ENCODE results near the gene OAS2.
"Not testable (repeated sequence)": the region's sequence is repeated elsewhere in the genome, so short reads cannot be mapped to it uniquely, and the experiment has no call there.

The OAS2 gene

DNA sequence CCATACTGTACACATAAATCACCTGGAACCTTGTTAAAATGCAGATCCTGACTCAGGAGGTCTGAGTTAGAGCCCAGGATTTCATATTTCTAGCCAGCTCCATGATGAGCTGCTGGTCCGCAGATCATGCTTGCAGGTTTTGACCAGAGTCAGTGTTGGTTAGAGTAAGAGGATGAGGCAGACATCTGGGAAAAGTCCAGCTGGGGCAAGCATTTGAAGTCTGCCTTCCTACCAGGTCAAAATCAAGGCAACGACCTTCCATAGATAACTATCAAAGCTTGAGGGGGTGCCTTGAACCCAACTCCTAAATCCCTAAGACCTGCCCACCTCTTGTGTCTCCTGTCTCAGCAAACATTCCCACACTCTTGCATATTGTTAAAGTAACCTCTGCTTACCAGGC is 9.2 kb downstream of the OAS2 start:
- no peak for DNase-seq

DNA sequence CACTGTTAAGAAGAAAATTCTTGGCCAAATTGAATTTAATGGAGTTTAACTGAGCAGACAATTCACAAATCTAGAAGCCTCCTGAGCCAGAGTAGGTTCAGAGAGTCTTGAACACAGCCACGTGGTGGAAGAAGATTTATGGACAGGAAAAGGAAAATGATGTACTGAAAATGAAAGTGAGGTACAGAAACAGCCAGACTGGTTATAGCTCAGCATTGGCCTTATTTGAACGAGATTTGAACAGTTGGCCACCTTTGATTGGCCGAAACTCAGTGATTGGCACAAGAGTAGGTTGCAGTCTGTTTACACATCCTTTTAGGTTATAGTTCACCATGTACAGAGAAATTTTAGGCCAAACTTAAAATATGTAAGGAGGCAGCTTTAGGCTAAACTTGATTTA is 9.9 kb downstream of the OAS2 start:
- no peak for DNase-seq

DNA sequence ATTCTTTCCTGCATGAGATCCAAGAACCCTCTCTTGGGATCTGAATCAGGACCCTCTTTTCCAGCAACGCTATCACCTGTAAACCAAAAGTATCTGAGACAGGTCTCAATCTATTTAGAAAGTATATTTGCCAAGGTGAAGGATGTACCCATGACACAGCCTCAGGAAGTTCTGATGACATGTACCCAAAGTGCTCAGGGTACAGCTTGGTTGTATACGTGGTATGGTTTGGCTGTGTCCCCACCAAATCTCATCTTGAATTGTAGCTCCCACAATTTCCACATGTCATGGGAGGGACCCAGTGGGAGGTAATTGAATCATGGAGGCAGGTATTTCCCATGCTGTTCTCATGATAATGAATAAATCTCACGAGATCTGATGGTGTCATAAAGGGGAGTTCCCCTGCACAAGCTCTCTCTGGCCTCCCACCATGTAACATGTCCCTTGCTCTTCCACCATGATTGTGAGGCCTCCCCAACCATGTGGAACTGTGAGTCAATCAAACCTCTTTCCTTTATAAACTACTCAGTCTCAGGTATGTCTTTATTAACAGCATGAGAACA is 10.6 kb downstream of the OAS2 start:
- not testable (repeated sequence) for DNase-seq

DNA sequence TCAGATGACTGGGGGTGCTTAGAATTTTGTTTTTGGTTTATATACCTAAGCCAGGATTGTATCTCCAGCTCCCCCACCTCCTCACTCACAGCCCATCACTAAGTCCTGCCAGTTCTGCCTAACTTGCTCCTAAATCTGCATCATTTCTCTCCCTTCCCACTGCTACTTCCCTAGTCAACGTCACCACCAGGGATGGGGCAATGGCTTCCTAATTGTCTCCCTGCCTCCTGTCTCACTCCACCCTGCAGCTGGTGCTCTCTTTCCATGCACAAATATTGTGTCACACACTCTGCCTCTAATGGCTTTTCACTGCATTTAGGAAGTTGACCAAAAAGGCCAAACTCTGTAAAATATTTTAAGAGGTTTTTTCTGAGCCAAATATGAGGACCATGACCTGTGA is 11.5 kb downstream of the OAS2 start:
- no peak for DNase-seq

DNA sequence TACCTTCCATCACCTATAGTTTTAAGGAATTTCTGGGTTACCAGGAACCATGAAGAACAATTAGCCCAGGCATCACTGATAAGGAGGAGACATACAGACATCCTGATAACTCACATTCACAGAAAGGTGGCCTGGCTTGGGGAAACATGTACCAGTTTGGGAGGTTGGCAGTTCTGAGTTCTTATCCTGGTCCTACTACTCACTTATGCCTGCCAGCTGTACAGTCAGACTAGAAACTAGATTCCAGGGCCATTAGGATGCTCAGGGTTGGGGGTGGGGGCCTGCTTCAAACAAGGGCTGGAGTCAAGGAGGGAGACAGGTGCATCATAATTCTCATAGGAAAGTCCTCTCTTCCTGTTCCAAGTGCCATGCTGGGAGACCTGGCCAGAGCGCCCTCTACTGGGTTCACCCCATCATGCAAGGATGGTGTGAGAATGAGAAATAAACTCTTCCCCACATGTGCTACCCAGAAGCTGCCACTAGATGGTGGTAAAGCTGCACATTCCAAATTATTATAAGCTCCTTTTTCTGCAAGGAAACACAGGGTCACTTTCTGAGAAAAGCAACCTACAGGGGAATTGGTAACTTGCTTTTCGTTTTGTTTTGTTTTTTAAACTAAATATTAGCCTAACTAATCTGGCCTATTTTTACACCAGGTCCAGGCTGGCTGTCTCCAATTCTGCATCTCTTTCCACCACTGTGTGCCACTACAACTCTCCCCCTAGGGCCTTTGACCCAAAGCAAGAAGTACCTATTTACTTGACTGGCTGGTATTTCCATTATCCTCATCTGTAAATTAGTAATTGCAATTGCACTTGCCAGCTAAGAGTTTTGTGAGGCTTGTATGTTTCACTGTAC is 14.5 kb downstream of the OAS2 start:
- no peak for DNase-seq

DNA sequence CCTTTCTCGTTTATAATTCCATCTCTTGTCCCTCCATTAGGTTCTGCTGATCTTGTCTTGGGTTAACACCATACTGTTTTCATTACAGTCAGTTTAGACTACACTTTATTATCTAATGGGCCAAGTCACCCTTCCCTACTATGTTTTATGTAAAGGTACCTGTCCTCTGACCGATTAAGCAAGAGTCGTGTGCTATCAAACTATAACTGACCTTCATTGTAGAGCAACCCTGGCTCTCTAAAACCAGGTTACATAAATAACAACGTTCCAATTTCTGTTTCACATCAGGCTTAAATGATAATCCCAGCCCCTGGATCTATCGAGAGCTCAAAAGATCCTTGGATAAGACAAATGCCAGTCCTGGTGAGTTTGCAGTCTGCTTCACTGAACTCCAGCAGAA is 16.7 kb downstream of the OAS2 start:
- no peak for DNase-seq

DNA sequence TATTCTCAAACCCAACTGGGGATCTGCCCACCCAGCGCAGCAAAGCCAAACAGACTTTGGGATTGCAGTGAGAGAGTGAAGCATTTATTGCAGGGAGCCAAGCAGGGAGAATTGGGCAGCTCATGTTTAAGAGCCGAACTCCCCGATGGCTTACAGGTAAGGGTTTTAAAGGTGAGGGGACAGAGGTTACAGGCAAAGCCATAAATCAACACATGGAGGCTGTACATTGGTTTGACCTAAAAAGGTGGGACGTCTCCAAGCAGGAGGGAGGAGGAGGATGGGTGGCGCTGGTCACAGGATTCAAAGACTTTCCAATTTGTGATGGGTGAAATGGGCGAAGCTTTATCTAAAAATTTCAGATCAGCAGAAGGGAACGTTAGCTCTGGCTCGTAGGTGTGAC is 18.2 kb downstream of the OAS2 start:
- no peak for DNase-seq

DNA sequence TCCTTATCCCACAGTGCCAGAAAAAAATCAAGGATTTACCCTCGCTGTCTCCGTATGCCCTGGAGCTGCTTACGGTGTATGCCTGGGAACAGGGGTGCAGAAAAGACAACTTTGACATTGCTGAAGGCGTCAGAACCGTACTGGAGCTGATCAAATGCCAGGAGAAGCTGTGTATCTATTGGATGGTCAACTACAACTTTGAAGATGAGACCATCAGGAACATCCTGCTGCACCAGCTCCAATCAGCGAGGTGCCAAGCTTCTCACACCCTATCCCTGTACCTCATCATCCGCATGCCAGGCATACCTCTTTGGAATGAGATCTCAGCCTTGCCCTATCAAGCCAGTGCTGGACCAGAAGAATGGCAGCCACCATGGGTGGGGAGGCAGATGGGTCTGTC is 19.2 kb downstream of the OAS2 start:
- DNase-seq, result no peak

DNA sequence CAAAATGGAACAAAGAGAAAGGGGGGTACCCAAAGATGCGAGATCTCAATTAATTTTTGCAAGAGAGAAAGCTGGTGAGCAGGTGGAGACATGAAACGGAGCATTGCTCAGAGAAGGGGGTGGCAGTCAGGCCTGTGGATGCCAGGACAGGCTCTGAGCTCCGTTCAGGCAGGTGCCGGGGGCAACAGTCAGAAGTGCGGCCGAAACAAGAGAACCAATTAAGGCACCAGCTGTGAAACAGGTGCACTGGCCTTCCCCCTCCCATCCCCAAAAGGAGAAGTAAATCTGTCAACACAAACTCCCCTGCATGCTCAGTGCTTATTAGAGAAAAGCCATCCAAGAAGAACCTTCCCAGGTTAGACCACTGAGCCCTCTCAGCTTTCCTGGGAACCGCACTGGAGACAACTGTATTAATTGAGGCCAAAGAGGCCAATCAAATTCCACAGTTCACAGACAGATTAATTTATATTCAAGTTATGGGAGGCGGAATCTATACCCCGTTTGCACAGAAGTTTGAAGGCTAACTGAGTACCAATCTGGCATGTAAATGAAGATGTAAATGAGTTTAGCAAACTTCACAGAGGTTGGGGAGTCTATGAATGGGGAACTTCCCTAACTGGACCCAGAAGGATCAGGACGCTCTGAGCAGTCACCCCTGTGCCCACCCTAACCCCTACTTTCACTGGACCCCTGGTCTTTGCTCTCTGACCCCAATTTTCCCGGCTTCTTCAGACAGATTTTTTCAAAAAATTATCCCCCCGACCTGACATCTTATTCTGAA is 20.9 kb downstream of the OAS2 start:
- peak; percentile 24 for DNase-seq

DNA sequence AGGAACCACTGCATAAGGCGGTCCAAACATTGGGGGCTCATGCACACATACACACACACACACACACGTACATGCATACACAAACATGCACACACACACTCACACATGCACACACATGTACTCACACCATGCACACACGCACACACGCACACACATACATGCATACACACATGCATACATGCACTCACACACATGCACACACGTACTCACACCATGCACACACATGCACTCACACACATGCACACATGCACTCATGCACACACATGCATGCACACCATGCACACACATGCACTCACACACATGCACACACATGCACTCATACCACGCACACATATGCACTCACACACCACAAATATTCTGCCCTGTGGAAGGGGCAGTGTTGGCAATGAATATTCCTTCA is 22.1 kb downstream of the OAS2 start:
- no peak for DNase-seq

DNA sequence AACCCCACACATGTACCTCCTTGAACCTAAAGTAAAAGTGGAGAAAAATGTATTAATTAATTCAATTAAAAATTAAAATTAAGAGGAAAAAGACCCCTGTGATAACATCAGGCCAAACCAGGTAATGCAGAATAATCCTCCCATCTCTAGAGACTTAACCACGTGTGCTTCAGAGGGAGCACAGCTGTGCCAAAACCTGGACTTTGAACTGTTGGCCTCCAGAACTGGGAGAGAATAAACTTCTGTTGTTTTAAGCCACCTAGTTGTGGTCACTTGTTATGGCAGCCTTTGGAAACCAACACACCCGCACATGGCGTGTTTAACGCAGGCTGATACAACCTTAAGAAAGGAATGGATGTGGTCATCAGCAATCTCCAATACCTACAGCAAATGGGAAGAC is 23.8 kb downstream of the OAS2 start:
- DNase-seq, result no peak

DNA sequence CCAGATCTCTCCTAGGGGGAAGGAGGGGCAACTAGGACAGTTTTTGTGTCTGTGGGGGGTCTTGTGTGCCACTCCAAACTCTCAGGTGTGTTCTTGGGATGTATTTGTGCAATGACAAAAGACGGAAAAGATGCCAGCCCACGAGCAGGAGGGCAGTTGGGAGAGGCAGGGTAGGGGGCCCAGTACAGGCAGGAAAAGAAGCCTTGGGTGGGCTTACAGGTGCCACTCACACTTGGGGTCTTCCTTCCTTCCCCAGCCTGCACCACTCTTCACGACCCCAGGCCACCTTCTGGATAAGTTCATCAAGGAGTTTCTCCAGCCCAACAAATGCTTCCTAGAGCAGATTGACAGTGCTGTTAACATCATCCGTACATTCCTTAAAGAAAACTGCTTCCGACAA is 24.4 kb downstream of the OAS2 start:
- DNase-seq, result no peak

DNA sequence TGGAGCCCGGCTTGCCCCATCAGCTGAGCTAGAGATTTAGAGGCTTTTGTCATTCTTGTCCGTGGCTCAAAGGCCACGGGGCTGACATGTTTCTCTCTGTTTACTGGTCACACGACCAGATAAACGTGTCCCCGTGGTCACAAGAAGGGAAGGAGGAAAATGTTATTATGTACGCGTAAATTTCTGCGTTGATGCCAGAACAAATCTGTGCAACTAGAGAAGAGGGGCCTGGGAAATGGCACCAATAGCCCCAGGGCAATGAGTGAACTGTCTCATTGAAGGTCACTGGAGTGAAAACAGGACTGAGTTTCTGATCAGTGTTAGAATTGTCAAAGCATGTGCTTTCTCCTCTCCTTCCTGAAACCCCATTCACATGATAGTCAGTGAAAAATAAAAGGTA is 25.3 kb downstream of the OAS2 start:
- DNase-seq, result no peak

DNA sequence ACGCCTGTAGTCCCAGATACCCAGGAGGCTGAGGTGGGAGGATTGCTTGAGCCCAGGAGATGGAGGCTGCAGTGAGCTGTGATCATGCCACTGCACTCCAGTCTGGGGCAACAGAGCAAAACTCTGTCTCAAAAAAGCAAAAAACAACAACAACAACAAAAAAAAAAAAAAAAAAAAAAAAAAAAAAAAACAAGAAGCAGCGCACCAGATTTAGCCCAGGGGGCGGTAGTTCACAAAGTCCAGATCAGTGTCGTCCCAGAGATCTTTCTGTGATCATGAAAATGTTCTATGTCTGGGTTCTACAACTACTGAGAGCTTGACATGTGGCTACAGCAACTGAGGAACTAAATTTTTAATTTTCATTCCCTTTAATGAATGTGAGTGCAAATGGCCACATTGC is 27.4 kb downstream of the OAS2 start:
- no peak for DNase-seq

DNA sequence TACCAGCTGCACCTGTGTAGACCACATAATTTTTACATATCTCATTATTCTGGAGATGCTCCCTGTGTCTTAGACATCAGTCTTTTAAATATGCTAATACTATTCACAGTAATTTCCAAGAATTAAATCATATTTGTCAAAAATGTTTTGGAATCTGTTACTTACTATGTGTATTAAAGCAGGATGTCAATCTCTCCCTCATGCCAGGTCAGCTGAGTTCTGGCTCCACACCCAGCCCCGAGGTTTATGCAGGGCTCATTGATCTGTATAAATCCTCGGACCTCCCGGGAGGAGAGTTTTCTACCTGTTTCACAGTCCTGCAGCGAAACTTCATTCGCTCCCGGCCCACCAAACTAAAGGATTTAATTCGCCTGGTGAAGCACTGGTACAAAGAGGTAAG is 27.9 kb downstream of the OAS2 start:
- no peak for DNase-seq

DNA sequence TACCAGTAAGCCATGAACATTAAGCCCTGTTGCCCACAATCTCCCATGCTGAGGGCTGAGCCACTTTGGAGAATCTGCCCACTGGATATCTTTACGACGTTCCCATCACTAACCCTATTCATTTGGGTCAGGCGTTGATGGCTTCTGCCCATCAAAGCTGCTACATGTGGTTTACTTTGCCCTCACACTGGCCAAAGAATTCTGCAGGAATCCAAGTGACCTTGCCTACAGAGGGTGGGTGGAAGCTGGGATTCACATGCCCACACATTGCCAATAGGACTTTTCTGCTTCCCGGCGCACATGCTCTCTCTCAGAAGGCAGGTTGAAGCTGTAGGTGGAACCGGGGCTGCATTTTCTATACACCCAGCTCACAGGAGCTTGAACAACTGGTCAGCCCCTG is 28.3 kb downstream of the OAS2 start:
- DNase-seq, result no peak

DNA sequence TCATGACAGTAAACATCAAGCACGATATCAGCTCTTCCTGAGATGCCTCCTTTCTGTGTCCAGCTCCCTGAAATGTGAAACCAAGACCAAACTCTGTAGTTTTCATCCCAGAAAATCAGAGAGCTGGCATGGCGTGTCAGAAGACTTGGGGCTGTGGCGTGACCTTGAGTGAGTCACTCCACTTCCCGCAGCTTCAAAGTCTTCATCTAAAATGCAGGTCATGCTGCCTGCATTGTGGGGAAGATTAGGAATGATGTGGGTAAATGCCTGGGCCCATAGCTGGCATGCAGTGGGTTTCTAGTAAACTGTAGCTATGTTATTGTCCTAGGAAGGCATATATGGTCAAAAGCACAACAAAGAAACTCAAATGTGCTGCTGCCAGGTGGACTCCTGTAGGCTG is 28.8 kb downstream of the OAS2 start:
- no peak for DNase-seq

DNA sequence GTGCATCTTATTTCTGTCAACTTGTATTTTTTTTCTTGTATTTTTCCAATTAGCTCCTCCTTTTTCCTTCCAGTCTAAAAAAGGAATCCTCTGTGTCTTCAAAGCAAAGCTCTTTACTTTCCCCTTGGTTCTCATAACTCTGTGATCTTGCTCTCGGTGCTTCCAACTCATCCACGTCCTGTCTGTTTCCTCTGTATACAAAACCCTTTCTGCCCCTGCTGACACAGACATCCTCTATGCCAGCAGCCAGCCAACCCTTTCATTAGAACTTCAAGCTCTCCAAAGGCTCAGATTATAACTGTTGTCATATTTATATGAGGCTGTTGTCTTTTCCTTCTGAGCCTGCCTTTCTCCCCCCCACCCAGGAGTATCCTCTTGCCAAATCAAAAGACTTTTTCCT is 32.4 kb downstream of the OAS2 start:
- DNase-seq, result no peak

DNA sequence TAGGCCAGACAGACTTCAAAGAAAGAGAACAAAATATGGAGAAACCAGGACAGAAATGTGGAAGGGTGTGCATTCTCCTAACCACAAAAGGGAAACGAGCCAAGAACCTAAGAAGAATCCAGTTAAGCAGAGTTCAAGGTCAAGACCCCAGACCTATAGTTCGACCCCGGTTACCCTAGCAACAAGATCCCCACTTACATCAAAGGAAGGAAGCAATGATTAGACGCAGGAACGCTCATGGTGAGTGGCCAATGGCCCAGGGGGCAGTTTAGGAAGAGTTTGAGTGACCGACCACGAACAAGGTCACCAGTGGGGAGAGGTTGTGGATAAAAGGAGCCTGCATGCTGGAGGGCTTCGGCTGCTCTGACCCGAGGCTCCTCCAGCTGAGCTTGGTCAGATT is 36.2 kb downstream of the OAS2 start:
- DNase-seq, result no peak

DNA sequence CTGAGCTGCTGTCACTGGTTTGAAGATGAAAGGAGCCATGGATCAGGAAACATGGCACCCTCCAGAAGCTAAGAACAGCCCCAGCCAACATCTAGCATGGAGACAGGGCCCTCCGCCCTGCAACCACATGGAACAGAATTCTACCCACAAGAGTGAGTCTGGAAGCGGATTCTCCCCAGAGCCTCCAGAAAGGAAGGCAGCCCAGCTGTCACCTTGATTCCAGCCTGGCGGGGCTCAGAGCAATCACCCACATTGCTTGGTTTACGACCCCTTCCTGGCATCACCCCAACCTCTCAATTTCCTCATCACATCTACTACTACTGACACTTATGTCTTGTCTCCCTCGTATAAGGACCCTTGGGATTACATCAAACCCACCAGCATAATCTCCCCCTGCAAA is 38.5 kb downstream of the OAS2 start:
- no peak for DNase-seq

DNA sequence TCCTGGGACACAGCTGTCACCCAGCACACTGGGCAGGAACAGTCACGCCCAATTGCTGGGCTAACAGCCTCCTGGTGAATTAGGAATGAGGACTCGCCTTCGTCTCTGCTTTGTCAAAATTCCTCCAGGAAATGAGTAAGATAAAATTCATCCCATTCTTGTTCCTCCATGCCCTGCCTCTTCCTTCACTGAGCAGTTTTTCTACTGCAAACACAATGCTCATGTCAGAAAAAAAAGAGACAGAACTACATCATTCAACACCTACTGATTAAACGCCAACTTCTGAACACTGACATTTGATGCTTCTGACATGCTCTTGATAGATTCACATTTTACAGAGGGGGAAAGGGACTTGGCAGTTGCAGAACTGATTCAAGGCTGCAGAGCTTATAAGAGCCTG is 40.7 kb downstream of the OAS2 start:
- DNase-seq, result no peak

DNA sequence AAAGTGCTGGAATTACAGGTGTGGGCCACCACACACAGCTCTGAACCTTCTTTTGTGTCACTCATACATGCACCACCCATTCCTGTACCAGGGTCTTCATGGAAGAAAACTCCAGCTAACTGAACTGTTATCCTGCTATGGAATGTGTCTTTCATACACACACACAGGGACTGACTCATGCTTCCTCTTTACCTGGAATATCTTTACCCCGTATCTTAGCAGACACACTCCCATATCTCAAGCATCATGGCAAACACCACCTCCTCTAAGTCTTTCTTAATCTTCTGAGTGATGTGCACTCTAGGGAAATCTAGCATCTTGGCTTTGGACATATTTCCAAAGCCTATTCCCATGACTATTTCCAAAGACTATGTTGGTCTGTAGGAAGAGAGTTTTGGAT is 43.2 kb downstream of the OAS2 start:
- DNase-seq, result no peak

DNA sequence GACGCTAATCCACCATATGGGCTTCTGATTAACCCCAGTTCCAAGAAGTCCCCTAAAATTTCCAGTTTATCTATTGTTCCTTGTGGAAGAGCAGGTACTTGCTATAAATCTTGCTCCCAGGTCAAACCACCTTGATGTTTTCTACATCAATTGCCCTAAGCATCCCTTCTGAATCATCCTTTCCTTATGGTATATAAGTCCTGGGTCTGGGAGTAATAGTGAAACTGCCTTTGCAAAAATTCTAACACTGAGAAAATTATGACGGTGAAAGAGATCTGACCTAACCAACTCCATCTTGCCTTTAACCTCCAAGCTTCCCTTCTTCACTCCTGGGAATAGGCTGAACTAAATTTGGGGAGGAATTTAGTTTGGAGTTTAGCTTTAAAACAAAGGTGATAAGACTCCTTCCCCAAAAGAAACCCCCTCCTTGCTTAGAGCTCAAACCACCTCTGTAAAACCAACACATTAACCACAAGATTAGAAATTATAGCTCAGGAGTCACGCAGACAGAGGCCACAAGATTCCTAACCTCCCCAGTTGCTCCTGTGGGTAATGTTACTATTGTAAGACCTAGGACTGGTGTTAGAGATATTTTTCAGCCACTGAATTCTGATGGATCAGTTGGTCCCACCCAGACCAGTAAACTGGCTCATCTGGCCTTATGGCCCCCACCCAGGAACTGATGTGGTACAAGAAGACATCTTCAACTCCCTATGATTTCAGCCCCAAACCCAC is 44.4 kb downstream of the OAS2 start:
- no peak for DNase-seq

DNA sequence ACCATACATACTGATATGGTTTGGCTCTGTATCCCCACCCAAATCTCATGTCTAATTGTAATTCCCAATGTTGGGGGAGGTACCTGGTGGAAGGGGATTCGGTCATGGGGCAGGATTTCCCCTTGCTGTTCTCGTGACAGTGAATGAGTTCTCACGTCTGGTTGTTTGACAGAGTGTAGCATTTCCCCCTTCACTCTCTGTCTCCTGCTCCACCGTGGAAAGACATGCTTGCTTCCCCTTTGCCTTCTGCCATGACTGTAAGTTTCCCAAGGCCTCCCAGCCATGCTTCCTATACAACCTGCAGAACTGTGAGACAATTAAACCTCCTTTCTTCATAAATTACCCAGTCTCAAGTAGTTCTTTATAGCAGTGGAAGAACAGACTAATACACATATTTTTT is 49.4 kb downstream of the OAS2 start:
- no peak for DNase-seq

Data from NCI-H1417 treated with DMSO at 0.1 percent for 48 hours (cell line).